Subcutaneous abdominal adipose tissue (tissue), 5 donors: ENCODE measurements around the gene CA14.
"Not testable (repeated sequence)": the region's sequence is repeated elsewhere in the genome, so short reads cannot be mapped to it uniquely, and the experiment has no call there.

ENCODE experiments used
- H3K27ac ChIP-seq: one replicate; pipeline ENCODE4 v1.7.0; 2013; ENCODE audit warnings: low read depth, mild to moderate bottlenecking, inconsistent platforms, low read length, moderate library complexity
- H3K27me3 ChIP-seq, 5 donors: one replicate each; pipeline ENCODE4 v1.7.0; 2013; ENCODE audit warnings: low read length in 5 of 5, inconsistent platforms in 1 of 5; ENCODE audit not compliant: control insufficient read depth in 5 of 5, insufficient read depth in 4 of 5
- H3K36me3 ChIP-seq, 5 donors: one replicate each; pipeline ENCODE4 v1.7.0; 2013; ENCODE audit warnings: low read length in 5 of 5; ENCODE audit not compliant: control insufficient read depth in 5 of 5, insufficient read depth in 5 of 5
- H3K4me1 ChIP-seq, 5 donors: one replicate each; pipeline ENCODE4 v1.7.0; 2013; ENCODE audit warnings: low read length in 5 of 5, mild to moderate bottlenecking in 3 of 5, moderate library complexity in 1 of 5; ENCODE audit not compliant: control insufficient read depth in 5 of 5, insufficient read depth in 5 of 5
- H3K4me3 ChIP-seq, 5 donors: one replicate each; pipeline ENCODE4 v1.7.0; 2013; ENCODE audit warnings: low read length in 5 of 5, low read depth in 1 of 5
- H3K9ac ChIP-seq, 5 donors: one replicate each; pipeline ENCODE4 v1.7.0; 2013; ENCODE audit warnings: low read length in 5 of 5, mild to moderate bottlenecking in 4 of 5, moderate library complexity in 3 of 5
- H3K9me3 ChIP-seq, 5 donors: one replicate each; pipeline ENCODE4 v1.7.0; 2013; ENCODE audit warnings: low read length in 5 of 5; ENCODE audit not compliant: control insufficient read depth in 5 of 5
- donor health status: healthy.
- donor health status: healthy.
- donor health status: healthy.
- donor health status: healthy.
- donor health status: healthy.

CA14 gene

DNA sequence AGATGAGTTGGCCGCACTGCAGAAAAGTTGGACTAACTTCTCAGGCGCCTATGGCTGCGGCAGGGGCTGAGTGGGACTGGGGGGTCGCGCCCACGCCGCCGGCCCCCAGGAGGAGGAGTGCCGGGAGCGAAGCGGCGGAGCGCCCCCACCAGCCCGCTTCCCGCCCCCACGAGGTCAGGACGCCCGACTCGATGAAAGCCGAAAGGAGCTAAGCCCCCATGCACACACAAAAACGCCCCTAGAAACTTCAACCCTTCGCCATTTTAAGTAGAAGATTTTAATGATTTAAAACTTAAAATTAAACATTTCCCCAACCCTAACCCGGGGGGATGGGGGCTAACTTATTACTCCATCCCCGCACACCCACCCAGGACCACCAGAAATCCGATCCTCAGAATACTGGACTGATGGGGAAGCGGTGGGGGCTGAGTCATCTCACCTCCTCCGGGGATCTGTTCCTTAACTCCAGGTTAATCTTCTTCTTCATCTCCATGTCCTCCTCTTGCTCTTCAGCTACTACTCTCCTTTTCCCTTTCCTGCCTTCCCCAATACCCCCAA lies 22.2 kb upstream of the CA14 start:
- Histone ChIP-seq H3K4me3 (peak overlapping the region; percentile 89 to 96 (median 94)), H3K9ac (peak overlapping the region; percentile 80 to 96 (median 90)), H3K4me1 (peaks cover 0 to 32% (median 23%) of the 10 kb centered on the region in 5 donors)

DNA sequence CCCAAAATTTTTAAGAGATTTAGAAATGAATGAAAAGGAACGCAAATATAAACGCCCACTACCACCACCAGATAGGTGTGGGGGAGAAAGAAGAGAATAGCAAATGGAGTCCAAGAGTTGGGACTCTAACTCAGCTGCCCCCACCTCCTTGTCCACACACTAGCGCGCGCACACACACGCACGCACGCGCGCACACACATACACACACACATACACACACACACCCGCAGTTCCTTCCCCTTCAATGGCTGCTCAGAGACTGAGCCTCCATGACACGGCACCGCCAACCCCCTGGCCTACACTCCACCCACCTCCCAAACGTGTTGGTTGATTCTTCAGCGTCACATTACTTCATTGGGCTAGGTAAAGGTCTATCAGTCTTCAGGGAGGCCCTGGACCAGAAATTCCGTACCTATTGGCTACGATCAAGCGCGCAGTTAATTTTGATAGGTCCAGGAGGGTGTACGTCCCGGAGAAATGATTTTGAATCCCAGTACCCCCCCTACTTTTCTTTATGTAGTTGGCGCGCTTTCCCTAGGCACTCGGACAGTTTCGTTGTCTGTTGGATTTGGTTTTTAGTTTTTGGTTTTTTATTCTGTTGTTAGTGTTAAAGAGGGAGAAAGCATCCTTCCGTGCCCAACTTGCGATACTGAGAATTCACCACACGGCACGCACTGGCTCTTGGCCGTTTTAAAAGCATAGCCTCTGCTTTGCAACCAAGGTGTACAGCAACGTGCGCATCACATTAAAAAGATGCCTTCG lies 21.5 kb upstream of the CA14 start, which contains the start of gene ANP32E:
Gene ANP32E (minus strand): TSS at position 261 of the 762 bp plus-strand sequence. CDS start 326 bp downstream, outside the sequence.
- Histone ChIP-seq H3K27me3 (no peaks in the 10 kb centered on the region), H3K4me3 (peak within 1 kb of the TSS; percentile 89 to 96 (median 94)), H3K27ac (peak within 1 kb of the TSS; percentile 94), H3K9ac (peak within 1 kb of the TSS; percentile 80 to 96 (median 90)), H3K4me1 (peaks cover 0 to 32% (median 23%) of the 10 kb centered on the region in 5 donors), H3K9me3 (no peaks in the 10 kb centered on the region), H3K36me3 (peaks cover 0 to 3% (median 0%) of the 10 kb centered on the region in 5 donors)

More for the DNA sequence above, 22.2 kb upstream of the CA14 start:
- Histone ChIP-seq H3K27ac (peak overlapping the region; percentile 94), H3K36me3 (peaks cover 0 to 3% (median 0%) of the 10 kb centered on the region in 5 donors), H3K9me3 (no peaks in the 10 kb centered on the region), H3K27me3 (no peaks in the 10 kb centered on the region)

DNA sequence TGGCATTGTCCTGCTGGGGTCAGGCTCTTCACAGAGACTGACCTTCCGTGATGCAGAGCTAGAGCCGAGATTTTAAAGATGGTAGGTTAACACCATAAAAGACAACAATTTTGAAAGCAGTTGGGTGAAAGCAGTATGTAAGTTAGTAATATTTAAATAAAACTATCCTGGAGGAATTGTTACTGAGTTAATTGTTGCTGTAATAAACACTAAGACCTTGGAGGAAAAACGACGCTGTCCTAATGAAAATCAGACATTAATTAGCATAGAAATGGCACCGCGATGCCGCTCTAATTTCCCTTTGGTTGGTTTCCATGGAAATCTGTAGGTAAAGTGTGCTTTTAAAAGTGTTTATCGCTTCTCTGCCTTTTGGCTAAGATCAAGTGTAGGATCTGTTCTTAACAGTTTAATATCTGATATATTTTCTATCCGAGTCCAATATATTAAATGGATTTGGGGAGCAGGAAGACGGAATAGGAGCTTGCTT lies 20.9 kb upstream of the CA14 start:
- H3K9ac ChIP-seq: peak overlapping the region in 3 of 5 donors; percentile 80 to 96 (median 93)
- peak overlapping the region; percentile 89 to 96 (median 94) for H3K4me3 ChIP-seq
- H3K36me3 ChIP-seq: no peaks in the 10 kb centered on the region
- no peaks in the 10 kb centered on the region for H3K9me3 ChIP-seq
- peak overlapping the region; percentile 94 for H3K27ac ChIP-seq
- peaks cover 0 to 32% (median 23%) of the 10 kb centered on the region in 5 donors for H3K4me1 ChIP-seq
- H3K27me3 ChIP-seq: no peaks in the 10 kb centered on the region

DNA sequence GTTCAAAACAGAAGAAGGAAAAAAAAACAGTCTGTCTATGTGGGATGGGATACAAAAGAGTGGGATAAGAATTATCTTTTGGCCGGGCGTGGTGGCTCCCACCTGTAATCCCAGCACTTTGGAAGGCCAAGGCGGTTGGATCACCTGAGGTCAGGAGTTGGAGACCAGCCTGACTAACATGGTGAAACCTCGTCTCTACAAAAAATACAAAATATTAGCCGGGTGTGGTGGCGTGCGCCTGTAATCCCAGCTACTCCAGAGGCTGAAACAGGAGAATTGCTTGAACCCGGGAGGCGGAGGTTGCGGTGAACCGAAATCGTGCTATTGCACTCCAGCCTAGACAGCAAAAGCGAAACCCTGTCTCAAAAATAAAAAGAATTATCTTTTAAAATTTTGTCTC lies 20.4 kb upstream of the CA14 start:
- H3K9ac ChIP-seq, H3K9me3 ChIP-seq, H3K27me3 ChIP-seq, H3K27ac ChIP-seq, H3K36me3 ChIP-seq, H3K4me3 ChIP-seq: not testable (repeated sequence)
- peaks cover 0 to 32% (median 23%) of the 10 kb centered on the region in 5 donors for H3K4me1 ChIP-seq

DNA sequence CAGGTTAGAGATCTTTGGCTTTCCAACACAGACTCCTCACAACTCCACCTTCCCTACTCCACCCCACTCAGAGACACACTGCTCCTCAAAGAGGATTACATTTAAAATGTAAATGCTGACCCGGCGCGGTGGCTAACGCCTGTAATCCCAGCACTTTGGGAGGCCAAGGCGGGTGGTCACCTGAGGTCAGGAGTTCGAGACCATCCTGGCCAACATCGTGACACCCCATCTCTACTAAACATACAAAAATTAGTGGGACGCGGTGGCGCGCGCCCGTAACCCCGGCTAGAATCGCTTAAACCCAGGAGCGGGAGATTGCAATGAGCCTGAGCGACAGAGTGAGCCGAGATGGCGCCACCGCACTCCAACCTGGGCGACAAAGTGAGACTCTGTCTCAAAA lies 19.8 kb upstream of the CA14 start:
- no peaks in the 10 kb centered on the region for H3K9me3 ChIP-seq

DNA sequence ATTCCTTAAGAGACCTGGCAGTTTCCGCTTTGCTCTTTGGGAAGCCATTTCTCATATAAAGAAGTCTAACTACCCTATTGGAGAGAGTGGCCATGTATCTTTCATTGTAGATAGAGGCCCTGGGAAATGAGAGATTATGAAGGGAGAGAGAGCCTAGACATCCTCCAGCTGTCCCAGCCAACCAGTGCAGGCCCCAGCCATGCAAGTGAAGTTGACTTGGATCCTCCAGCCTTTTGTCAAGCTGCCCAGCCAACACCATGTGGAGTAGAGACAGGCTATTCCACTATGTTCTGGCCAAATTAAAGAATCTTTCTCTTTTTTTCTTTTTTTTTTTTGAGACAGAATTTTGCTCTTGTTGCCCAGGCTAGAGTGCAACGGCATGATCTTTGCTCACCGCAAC lies 14.6 kb upstream of the CA14 start:
- H3K9me3 ChIP-seq: no peaks in the 10 kb centered on the region
- H3K36me3 ChIP-seq: no peaks in the 10 kb centered on the region
- no peaks in the 10 kb centered on the region for H3K4me1 ChIP-seq
- no peak overlapping the region for H3K27ac ChIP-seq
- H3K4me3 ChIP-seq: no peak overlapping the region
- no peak overlapping the region for H3K9ac ChIP-seq
- no peaks in the 10 kb centered on the region for H3K27me3 ChIP-seq

More for the DNA sequence above, 19.8 kb upstream of the CA14 start:
- Histone ChIP-seq H3K27ac (no peak overlapping the region), H3K27me3 (no peaks in the 10 kb centered on the region), H3K4me1 (peaks cover 0 to 32% (median 23%) of the 10 kb centered on the region in 5 donors), H3K9ac (no peak overlapping the region), H3K36me3 (no peaks in the 10 kb centered on the region), H3K4me3 (no peak overlapping the region)

DNA sequence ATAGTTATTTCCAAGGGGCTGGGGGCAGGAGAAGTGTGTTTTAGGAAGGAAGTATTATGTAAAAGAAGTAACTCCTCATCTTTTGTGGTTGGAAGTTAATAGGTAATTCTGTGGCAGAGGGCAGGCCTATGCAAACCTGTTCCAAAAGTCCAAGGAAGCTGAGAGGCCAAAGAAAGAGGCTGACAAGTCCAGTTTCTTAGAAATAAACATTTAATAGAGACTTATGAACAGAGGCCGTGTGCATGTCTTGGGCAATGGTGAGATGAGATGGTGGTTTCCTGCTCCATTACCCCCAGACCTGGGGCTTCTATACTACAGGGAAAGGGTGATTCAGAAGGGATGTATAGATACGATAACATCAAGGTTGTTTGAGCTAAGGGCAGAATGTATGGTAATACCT lies 7.6 kb upstream of the CA14 start:
- H3K4me1 ChIP-seq: no peaks in the 10 kb centered on the region
- H3K9me3 ChIP-seq: no peaks in the 10 kb centered on the region
- no peaks in the 10 kb centered on the region for H3K36me3 ChIP-seq
- no peak overlapping the region for H3K27ac ChIP-seq
- H3K9ac ChIP-seq: no peak overlapping the region
- H3K4me3 ChIP-seq: no peak overlapping the region
- H3K27me3 ChIP-seq: no peaks in the 10 kb centered on the region

DNA sequence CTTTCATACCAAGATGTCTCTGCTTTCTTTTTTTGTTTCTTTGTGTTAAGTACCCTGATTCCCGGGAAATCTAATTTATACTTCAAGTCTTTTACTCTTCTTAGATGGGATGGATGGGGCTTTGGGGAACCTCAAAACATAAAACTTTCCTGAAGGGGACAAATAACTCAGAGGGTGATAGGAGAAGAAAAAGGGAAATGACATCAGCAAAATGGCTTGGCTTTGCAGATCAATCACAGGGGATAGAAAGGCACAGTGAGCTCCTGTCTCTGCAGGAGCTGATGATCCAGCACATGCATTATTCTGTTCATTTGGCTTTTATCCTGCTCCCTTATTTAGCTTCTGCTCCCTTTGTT lies 1.4 kb upstream of the CA14 start:
- H3K4me1 ChIP-seq: peaks cover 3 to 15% (median 13%) of the 10 kb centered on the region in 5 donors
- peak overlapping the region in 2 of 5 donors; percentile 16 to 42 for H3K9ac ChIP-seq
- no peaks in the 10 kb centered on the region for H3K9me3 ChIP-seq
- peaks cover 23 to 32% (median 30%) of the 10 kb centered on the region in 5 donors for H3K27me3 ChIP-seq
- H3K4me3 ChIP-seq: peak overlapping the region in 4 of 5 donors; percentile 5 to 73 (median 32)
- H3K36me3 ChIP-seq: no peaks in the 10 kb centered on the region
- no peak overlapping the region for H3K27ac ChIP-seq

DNA sequence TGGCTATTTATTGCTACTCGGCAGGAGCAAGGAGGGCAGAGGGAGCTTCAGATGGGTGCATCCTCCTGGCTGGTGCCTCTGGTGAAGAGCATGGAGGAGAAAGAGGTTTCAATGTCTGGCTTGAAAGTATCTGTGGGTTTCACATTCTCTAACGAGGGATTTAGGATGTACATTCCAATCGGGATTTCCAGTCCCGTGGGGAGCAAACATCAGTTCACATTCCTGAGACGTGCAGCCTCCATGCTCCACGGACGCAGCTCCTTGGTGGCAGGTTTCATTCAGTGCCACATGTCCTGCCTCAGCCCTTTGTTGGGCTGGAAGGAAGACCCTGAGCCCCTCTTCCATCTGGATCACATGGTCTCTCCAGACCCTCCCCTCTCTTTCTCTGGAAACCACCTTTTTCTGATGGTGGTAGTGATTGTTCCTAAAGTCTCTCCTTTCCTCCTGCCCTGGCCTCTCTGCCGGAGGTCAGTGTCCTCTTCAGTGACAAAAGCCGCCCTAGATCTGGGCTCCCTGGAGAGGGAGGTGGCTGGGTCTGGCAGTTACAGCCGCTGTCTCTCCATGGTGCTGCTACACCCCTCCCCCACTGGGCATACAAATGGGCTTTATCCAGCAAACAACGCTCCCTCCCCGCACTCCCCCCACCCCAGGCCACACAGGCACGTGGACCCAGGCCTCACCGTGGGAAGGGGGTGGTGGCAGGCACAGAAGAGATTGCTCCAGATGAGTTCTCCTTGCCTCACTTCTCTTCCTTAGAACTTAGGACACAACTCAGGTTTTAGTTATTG lies 826 bp upstream of the CA14 start:
- H3K36me3 ChIP-seq: no peaks in the 10 kb centered on the region
- peak overlapping the region in 3 of 5 donors; percentile 5 to 73 (median 13) for H3K4me3 ChIP-seq
- H3K9ac ChIP-seq: peak overlapping the region in 2 of 5 donors; percentile 16 to 42
- H3K4me1 ChIP-seq: peaks cover 3 to 15% (median 13%) of the 10 kb centered on the region in 5 donors
- no peaks in the 10 kb centered on the region for H3K9me3 ChIP-seq
- H3K27ac ChIP-seq: no peak overlapping the region
- H3K27me3 ChIP-seq: peaks cover 23 to 32% (median 30%) of the 10 kb centered on the region in 5 donors
